Urothelium cell line (cell line): ENCODE data around the gene ADCY2.

ENCODE experiments used
- DNase-seq: peaks from one replicate; pipeline ENCODE4 v3.0.0; 2011; ENCODE audit warnings: low spot score, mixed read lengths
- FAIRE-seq: peaks from 2 replicates; lab custom pipeline; 2011; peaks lifted over from hg19 to GRCh38; lab: Jason Lieb, UNC

Gene ADCY2

GRCh38 chr5:7495131-7495517 is 99.2 kb downstream of the ADCY2 start:
- no peak for DNase-seq
- FAIRE-seq, result no peak

GRCh38 chr5:7500256-7500655 is 104.3 kb downstream of the ADCY2 start:
- no peak for DNase-seq
- FAIRE-seq, result no peak

- DNase-seq, result no peak
- no peak for FAIRE-seq
Measured at GRCh38 chr5:7501061-7501460, 105.1 kb downstream of the ADCY2 start.

GRCh38 chr5:7503564-7503963 is 107.6 kb downstream of the ADCY2 start:
- FAIRE-seq (no peak), DNase-seq (no peak)

- no peak for FAIRE-seq
- DNase-seq, result no peak
Measured at GRCh38 chr5:7515284-7515914, 119.5 kb downstream of the ADCY2 start.

- DNase-seq (no peak), FAIRE-seq (no peak)
Measured at GRCh38 chr5:7516253-7516652, 120.3 kb downstream of the ADCY2 start.

- FAIRE-seq (no peak), DNase-seq (no peak)
Measured at GRCh38 chr5:7517006-7517405, 121.1 kb downstream of the ADCY2 start.

GRCh38 chr5:7518947-7519560 is 123.1 kb downstream of the ADCY2 start:
- no peak for DNase-seq
- FAIRE-seq, result no peak

GRCh38 chr5:7519564-7519963 is 123.6 kb downstream of the ADCY2 start:
- no peak for DNase-seq
- FAIRE-seq, result no peak

- no peak for FAIRE-seq
- no peak for DNase-seq
Measured at GRCh38 chr5:7529880-7530279, 133.9 kb downstream of the ADCY2 start.

- DNase-seq (no peak), FAIRE-seq (no peak)
Measured at GRCh38 chr5:7533941-7534340, 138.0 kb downstream of the ADCY2 start.

GRCh38 chr5:7534505-7534904 is 138.6 kb downstream of the ADCY2 start:
- FAIRE-seq, result no peak

GRCh38 chr5:7537573-7537972 is 141.6 kb downstream of the ADCY2 start:
- no peak for FAIRE-seq
- no peak for DNase-seq

More at GRCh38 chr5:7534505-7534904, 138.6 kb downstream of the ADCY2 start:
- no peak for DNase-seq

GRCh38 chr5:7539571-7539970 is 143.6 kb downstream of the ADCY2 start:
- DNase-seq (no peak), FAIRE-seq (no peak)

GRCh38 chr5:7540736-7541485 is 145.0 kb downstream of the ADCY2 start:
- DNase-seq (no peak), FAIRE-seq (no peak)

GRCh38 chr5:7541898-7542297 is 146.0 kb downstream of the ADCY2 start:
- FAIRE-seq, result no peak
- no peak for DNase-seq

GRCh38 chr5:7546555-7546954 is 150.6 kb downstream of the ADCY2 start:
- FAIRE-seq, result no peak
- no peak for DNase-seq

- FAIRE-seq, result no peak
- no peak for DNase-seq
Measured at GRCh38 chr5:7548596-7548995, 152.7 kb downstream of the ADCY2 start.

- DNase-seq (no peak), FAIRE-seq (no peak)
Measured at GRCh38 chr5:7565559-7565958, 169.6 kb downstream of the ADCY2 start.

GRCh38 chr5:7576023-7576715 is 180.2 kb downstream of the ADCY2 start:
- FAIRE-seq (no peak), DNase-seq (no peak)

GRCh38 chr5:7577381-7577780 is 181.4 kb downstream of the ADCY2 start:
- DNase-seq (no peak), FAIRE-seq (no peak)

- DNase-seq (no peak), FAIRE-seq (no peak)
Measured at GRCh38 chr5:7578071-7578470, 182.1 kb downstream of the ADCY2 start.
